GM19193 (cell line): ENCODE measurements around the gene COL5A3.

Source experiments
- POLR2A ChIP-seq: IDR thresholded peaks from 4 replicates; pipeline ENCODE4 v1.6.1; 2011; ENCODE audit not compliant: insufficient read depth, insufficient read length; ENCODE audit errors: extremely low read depth

Gene COL5A3

DNA sequence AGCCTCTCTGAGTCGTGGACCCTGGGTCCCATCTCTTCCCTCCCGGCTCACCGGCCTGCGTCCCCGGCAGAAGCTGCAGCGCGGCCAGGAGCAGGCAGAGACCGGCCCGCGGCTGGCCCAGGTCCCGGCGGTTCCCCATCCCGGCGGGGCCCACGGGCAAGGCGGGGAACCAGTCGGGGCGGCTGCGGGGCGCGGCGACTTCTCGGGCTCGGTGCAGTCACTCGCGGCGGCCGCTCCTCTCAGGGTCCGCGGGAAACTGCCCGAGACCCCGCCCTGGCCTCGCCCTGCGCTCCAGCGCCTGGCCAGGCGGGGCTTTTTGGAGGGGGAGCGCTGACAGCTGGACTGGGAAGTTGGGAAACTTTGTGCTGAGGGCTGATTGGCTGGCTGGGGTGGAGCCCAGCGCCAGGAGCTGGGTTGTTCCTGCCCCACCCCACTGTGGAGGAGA is at the start of gene COL5A3:
Gene COL5A3, minus strand, starts transcription at position 258 of the 445 bp plus-strand sequence. Its CDS starts 119 bp downstream, at position 139.
- no peak for TF ChIP-seq POLR2A

DNA sequence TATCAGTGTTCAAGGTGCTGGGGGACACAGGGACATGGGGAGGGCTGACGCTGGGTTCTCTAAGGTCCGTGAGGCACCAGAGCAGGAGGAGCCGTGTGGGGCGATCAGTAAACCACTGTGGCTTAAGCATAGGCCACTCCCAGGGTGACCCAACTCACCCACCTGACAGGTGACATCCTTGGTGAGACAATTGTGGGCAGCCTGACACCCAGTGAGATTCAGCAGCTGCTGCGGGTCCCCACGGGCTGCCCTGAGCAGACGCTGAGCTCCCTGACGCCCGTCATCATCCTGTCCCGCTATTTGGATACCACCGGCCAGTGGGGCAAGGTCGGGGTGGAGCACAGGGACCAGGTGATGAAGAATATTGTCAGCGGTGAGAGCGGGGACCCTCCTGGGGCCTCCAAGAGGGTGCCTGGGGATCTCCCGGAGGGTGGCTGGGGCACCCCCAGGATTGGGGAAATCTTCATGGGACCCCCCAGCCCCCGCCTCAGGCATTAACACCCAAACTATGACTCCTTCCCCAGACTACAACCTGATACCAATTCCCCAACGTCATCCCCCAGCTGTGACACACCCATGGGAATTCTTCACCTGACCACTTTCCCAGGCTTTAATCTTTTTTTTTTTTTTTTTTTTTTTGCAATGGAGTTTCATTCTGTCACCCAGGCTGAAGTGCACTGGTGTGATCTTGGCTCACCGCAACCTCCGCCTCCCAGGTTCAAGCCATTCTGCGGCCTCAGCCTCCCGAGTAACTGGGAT is 42.5 kb upstream of the COL5A3 start:
- no peak for TF ChIP-seq POLR2A

DNA sequence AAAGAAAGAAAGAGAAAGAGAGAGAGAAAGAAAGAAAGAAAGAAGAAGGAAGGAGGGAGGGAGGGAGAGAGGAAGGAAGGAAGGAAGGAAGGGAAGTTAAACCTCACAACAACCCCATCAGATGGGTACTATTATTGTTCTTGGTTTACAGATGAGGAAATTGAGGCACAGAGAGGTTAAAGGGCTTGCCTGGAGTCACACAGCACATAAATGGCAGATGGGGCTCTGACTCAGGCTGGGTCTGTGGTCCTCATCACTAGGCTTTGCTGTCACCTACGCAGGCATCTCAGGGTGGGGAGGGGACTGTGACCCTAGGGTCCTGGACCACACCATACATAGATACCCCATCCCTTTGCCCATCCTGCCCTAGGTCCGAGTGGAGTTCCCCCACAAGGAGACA is 39.3 kb upstream of the COL5A3 start:
- no peak for TF ChIP-seq POLR2A

DNA sequence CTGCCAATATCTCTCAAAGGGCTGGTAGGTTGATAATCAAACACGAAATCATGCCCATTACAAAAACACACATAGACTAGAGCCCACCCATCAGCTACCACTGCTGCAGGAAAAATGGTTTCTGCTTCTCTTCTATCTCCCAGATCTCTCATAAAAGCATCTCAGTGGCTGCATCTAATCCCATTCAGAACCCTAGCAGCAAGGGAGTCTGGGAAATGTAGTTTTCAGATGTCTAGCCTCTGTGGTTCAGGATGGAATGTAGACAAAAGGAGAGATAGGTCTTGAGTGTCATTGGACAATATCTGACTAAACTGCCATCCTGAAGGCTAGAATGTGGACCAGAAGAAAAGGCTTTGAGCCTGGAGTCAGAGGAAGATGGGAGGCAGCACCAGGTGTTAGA is 35.1 kb upstream of the COL5A3 start:
- TF ChIP-seq POLR2A, result no peak

DNA sequence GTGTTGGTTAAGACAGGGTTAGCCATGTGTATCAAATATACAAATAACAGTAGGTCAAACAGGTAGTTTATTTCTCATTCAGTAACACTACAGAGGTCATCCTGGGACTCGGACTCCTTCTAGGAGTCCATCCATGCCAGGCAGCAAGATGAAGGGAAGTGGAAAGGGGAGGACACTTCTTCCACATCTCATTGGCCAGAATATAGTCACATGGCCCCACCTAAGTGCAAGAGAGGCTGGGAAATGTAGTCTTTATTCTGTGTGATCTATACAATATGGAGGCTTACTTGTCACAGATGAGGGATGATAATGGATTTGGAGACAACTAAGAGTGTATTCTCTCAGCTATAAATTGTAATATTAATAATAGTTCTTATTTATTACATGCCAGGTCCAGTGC is 34.1 kb upstream of the COL5A3 start:
- no peak for TF ChIP-seq POLR2A

DNA sequence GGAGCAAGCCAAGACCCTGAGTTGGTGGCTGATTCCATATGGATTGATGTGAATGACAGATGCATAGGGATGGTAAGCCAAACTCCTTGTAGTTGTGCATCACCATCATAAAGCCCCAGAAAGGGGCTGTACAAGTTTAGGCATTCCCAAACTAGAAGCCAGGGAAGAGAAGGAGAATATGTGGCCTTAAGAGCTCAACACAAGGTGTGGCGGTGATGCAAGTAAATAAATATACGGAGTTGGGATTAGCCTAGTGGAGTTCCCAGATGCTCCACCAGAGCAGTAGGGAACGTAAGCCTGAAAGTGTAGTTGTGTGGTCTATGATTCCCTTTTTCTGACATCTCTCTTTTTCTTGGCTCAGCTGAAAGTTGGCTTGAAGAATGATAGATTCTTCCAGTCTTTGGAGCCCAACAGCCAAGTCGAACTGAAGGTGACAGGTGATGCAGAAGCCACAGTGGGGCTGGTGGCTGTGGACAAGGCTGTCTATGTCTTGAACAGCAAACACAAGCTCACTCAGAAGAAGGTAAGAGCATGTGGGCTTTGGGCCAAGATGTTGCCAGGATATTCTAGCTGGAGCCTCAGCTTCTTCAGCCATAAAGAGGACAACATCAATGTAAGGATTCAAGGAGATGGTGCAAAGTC is 33.1 kb upstream of the COL5A3 start:
- TF ChIP-seq POLR2A, result no peak

DNA sequence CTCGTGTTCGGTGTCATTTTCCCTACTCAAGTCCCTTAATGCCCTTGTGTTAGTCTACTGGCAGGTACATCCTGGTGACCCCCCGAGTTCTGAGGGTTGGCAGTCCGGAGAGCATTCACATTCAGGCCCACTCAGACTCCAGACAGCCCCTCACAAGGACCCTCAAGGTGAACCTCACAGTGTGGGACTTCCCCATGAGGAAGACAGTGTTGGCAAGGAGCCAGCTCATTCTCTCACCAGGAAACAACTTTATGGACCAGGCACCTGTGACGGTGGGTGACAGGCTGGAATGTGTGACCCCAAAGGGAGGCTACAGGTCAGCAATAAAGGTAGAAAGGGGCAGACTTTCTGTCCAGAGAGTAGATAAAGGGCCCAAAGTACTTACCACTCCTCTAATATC is 27.5 kb upstream of the COL5A3 start:
- TF ChIP-seq POLR2A, result no peak

DNA sequence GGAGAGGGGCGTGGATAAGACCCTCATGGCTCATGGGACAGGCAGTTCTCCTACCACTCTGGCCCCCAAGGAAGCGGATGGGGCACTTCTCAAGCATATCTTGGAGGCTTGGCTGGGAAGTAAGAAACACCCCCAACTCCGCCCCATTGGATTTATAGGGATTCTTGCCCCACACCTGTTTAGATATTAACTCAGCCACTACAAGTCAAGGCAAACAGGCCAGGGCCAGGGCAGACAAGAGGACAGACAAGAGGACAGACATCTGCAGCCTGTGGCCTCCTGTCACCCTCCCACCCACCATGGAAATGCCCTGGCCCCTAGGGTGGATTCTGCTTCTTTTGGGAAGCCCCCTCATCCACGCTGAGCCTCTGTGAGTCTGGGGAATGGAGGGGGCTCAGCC is 27.1 kb upstream of the COL5A3 start:
- no peak for TF ChIP-seq POLR2A

DNA sequence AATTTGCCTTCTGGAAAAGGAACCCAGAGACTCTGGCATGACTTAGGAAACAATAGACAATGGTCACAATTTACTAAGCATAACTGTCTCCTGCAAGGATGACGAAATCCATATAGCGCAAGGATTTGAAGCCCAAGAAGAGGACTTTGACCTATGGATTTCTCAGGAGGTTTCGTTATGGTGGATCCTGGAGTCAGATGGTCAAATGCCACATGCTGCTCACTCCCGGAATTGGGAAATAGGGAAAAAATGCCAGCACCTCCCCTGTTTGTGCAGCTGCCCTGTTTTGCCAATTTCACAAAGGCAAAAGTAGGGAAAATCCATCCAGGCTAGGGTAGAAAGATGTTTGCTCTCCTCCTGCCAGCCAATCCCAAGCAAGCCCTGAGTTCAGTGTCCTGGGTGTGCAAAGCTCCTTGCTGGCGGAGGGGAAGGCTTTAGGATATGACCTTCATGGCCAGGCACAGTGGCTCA is 26.3 kb upstream of the COL5A3 start:
- no peak for TF ChIP-seq POLR2A

DNA sequence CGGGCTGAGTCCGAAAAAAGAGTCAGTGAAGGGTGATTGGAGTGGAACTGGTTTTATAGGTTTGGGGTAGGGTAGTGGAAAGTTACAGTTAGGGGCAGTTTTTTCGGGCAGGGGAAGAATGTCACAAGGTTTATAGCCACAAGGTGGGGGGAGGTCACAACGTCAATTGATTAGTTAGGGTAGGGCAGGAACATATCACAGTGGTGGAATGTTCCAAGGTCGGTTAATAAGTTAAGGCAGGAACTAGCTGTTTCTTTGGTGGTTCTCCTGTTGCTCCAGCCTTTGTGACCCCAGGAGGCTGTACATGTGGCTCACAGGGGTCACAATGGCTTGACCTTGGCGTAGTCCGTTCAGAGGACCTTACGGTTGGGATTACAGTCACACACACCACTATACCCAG is 23.3 kb upstream of the COL5A3 start:
- no peak for TF ChIP-seq POLR2A

DNA sequence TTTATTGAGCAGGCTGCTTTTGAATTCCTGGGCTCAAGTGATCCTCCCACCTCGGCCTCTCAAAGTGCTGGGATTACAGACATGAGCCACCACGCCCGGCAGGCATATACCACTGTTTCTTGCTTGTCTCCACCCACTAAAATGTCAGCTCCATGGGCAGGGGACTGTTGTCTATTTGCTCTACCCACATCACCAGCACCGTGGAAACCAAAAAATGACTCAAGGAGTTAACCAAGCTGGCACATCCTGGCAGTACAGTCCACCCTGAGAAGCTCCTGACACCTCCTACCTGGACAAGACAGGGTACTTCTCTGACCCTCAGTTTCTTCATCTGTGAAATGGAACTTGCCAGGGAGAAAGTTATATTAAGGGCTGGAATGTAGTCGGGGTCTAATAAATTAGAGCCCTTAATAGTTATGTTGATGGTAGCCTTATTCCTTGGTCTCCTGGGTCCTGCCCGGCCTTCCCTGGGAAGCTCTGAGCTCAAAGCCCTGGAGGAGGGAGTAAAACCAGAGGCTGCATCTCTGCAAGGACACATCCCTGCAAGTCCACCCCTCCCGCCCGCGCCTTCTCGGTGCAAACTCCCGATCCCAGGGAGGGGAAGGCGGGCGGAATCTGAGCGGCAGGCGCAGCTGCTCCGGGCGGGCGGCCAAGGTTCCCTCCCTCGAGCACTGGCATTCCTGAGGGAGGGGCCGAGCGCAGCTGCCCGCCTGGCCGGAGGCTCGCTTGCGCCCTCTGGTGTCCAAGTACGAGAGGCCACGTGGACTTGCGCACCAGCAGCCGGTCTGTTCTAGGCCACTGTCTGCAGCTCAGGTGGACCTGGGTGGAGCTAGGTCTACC is 17.1 kb upstream of the COL5A3 start:
- TF ChIP-seq POLR2A, result no peak

DNA sequence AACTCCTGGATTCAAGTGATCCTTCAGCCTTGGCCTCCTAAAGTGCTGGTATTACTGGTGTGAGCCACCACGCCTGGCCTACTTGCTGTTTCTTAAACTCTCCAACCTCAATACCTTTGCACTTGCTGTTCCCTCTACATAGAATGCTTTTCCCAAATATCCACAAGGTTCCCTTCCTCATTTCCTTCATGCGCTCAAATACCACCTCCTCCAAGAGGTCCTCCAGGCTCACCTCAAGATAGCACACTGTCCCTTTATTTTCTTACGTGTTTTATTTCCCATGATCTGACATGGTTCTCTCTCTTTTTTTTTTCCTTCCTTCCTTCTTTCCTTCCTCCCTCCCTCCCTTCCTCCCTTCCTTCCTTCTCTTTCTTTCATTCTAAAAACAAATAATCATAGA is 16.4 kb upstream of the COL5A3 start:
- no peak for TF ChIP-seq POLR2A

DNA sequence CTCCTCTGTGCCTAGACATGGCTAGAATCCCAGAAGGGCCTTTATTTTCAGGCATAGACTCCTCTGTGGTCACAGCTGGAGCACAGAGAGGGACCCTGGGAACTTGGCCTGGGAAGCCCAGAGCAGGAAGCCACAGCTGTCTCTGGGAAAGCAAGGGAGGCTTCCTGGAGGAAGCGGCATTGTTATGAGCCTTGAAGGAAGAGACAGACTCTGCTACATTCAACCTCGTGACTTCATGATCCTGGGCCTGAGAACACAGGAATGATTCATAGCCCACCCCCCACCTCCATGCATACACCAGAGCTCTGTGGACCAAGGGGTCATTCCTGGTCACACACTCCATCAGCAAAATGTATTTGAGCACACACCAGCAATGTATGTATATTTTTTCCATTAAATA is 11.6 kb upstream of the COL5A3 start:
- TF ChIP-seq POLR2A, result no peak

DNA sequence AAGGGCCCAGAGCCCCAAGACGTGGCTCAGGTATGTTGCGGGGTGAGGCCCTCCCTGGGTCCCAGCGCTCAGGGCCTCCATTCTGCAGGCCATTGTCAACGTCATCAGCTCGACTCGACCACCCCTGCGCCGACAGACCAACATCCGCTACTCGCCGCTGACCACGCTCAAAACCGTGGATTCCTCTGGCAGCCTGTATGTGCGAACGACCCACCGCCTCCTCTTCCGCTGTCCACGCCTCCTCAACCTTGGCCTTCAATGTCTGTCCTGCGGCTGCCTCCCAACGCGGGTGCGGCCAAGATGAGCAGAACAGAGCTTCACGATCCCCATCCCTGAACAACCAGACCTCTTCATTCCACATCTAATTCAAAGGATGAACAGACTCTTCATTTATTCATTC is 11.1 kb upstream of the COL5A3 start:
- no peak for TF ChIP-seq POLR2A

DNA sequence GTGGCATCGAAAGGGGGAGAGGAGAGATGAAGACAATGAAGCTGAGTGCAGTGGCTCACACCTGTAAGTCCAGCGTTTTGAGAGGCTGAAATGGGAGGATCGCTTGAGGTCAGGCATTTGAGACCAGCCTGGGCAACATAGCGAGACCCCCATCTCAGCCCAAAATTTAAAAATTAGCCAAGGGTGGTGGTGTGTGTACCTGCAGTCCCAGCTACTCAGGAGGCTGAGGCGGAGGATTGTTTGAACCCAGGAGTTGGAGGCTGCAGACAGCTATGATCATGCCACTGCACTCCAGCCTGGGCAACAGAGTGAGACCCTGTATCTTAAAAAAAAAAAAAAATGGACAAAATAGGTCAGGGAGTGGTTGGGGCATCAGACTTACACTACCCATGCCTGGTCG is 10.5 kb upstream of the COL5A3 start:
- no peak for TF ChIP-seq POLR2A

DNA sequence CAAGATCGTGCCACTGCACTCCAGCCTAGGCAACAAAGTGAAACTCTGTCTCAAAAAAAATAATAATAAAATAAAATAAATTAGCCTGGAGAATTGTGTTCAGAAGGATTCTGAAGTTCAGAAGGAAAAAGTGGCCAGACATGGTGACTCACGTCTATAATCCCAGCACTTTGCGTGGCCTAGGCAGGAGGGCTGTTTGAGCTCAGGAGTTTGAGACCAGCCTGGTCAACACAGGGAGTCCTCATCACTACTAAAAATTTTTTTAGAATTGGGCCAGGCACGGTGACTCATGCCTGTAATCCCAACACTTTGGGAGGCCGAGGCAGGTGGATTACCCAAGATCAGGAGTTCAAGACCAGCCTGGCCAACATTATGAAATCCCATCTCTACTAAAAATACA is 8.9 kb upstream of the COL5A3 start:
- no peak for TF ChIP-seq POLR2A

DNA sequence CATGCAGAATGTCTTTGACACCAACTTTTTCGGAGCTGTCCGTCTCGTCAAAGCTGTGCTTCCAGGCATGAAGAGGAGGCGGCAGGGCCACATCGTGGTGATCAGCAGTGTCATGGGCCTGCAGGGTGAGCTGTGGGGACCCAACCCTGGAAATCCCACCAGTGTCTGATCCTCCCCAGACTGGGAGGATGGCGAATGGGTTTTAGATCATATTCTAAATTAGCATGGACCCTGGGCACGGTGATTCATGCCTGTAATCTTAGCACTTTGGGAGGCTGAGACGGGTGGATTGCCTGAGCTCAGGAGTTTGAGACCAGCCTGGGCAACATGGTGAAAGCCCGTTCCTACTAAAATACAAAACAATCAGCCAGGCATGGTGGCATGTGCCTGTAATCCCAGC is 8.5 kb upstream of the COL5A3 start:
- TF ChIP-seq POLR2A, result no peak
